ENCODE data around the gene AUTS2.

Gene AUTS2

DNA sequence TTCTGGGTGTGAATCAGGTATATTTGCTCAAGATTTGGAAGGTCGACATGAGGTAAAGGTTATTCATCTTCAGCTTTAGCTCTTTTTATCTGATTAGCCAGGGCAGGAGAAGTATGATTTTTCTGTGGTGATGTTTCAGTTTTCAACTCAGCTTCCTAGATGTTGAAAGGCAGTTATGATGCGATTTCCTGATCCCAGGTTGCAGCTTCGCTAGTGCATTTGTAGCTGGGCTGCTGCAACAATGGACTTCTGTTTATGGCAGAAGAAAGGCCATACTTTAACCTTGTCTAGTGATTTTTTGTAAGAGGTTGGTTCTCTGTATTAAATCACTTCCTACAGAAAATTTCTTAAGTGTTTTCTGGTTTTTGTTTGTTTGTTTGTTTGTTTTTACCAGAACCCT is 619.3 kb downstream of the AUTS2 start:
- TF ChIP-seq, protein P1, sequence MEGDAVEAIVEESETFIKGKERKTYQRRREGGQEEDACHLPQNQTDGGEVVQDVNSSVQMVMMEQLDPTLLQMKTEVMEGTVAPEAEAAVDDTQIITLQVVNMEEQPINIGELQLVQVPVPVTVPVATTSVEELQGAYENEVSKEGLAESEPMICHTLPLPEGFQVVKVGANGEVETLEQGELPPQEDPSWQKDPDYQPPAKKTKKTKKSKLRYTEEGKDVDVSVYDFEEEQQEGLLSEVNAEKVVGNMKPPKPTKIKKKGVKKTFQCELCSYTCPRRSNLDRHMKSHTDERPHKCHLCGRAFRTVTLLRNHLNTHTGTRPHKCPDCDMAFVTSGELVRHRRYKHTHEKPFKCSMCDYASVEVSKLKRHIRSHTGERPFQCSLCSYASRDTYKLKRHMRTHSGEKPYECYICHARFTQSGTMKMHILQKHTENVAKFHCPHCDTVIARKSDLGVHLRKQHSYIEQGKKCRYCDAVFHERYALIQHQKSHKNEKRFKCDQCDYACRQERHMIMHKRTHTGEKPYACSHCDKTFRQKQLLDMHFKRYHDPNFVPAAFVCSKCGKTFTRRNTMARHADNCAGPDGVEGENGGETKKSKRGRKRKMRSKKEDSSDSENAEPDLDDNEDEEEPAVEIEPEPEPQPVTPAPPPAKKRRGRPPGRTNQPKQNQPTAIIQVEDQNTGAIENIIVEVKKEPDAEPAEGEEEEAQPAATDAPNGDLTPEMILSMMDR (conservative IDR thresholded peaks at IDR 0.05; ENCODE audit: low read depth, low read length) = no peak
- no peak overlapping the region for H3K4me3 ChIP-seq (ENCODE audit: low read length)
- DNase-seq (ENCODE audit: low read depth) = no peak

DNA sequence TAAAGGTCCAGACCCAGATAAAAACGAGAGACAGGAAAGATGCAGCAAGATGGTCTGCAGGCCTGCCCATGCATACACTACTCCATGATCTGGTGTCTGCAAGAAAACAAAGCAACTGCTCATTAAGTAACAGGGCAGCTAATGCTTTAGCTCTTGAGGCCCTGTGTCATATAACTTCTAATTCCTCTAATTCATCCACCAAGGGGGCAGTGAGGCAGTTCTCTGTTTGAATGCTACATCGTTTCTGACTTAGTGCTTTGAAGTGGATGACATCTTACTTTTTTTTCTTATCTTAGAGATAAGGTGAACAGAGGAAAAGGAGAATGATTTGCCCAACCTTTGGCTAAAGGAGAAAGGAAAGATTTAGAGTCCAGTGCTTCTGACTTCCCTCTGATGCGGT is 619.7 kb downstream of the AUTS2 start:
- TF ChIP-seq, protein P1 (conservative IDR thresholded peaks at IDR 0.05; ENCODE audit: low read depth, low read length) = no peak
- no peak overlapping the region for H3K4me3 ChIP-seq (ENCODE audit: low read length)
- no peak for DNase-seq (ENCODE audit: low read depth)

DNA sequence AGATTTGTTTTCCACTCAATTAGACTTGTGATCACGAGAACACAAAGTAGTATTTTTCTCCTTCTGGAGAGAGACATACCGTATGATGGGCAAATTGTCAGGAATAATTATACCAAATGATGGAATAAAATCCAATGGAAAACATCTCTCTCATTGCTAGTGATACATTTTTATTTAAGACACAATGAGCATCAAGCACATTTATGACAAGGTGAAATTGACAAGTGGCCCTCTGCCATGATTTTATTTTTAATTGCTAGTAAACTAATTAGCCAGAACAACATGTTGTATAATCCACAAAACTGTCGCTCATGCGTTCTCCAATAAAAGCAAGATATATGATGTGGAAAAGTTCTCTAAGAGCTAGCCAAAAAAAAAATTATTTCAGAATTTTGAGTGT is 620.8 kb downstream of the AUTS2 start:
- no peak for DNase-seq (ENCODE audit: low read depth)
- H3K4me3 ChIP-seq (ENCODE audit: low read length) = no peak overlapping the region
- TF ChIP-seq, protein P1 (conservative IDR thresholded peaks at IDR 0.05; ENCODE audit: low read depth, low read length) = no peak

DNA sequence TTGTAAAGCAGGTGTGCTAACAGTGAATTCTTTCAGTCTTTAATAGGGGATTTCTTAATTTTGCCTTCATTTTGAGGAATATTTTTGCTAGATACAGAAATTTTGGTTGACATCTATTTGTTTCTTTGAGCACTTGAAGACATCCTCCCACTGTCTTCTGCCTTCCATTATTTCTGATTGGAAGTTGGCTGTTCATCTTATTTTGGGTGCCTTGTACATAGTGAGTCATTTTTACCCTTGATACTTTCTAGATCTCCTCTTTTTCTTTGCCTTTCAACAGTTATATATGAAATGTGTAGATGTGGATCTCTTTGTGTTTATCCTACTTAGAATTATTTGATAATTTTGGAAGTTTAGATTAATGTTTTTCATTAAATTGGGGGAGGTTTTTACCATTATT is 631.0 kb downstream of the AUTS2 start:
- TF ChIP-seq, protein P1 (conservative IDR thresholded peaks at IDR 0.05; ENCODE audit: low read depth, low read length) = no peak
- no peak overlapping the region for H3K4me3 ChIP-seq (ENCODE audit: low read length)
- no peak for DNase-seq (ENCODE audit: low read depth)

DNA sequence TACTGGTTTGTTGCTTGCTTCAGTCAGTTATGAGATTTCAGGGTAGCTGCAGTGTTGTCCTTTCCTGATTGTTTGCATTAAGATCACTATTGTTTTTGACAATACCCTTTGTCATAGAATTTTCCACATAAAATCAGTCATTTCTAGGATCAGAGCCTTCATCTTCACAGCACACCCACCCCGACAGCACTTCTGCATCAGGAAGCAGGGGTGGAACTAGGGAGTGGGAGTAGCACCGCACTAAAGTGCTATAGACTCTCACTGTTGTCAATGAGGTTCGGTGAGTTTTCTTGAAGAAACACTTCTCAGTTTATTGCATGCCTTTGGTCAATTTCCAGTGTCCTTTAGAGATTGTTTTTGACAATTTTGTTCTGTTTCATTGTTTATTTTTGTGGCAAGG is 632.5 kb downstream of the AUTS2 start:
- TF ChIP-seq, protein P1 (conservative IDR thresholded peaks at IDR 0.05; ENCODE audit: low read depth, low read length) = no peak
- no peak overlapping the region for H3K4me3 ChIP-seq (ENCODE audit: low read length)
- no peak for DNase-seq (ENCODE audit: low read depth)

DNA sequence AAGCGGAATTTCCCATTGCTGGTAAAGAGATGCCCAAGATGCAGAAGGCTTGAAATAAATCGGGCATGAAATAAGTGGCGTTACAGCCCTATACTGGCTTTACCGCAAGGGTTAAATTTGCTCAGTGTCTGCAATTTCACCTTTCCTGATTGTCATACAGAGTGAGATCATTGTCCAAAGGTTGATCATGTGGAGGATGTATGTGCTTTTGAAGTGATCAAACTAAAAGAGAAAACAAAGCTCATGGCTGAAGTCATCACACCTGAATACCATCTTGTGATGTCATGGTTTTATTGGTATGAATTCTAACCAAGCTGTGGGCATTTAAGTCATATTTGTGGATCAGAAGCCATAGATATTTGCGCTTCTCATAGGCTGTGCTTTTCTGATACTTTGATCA is 635.5 kb downstream of the AUTS2 start:
- DNase-seq (ENCODE audit: low read depth) = no peak
- TF ChIP-seq, protein P1 (conservative IDR thresholded peaks at IDR 0.05; ENCODE audit: low read depth, low read length) = no peak
- no peak overlapping the region for H3K4me3 ChIP-seq (ENCODE audit: low read length)

DNA sequence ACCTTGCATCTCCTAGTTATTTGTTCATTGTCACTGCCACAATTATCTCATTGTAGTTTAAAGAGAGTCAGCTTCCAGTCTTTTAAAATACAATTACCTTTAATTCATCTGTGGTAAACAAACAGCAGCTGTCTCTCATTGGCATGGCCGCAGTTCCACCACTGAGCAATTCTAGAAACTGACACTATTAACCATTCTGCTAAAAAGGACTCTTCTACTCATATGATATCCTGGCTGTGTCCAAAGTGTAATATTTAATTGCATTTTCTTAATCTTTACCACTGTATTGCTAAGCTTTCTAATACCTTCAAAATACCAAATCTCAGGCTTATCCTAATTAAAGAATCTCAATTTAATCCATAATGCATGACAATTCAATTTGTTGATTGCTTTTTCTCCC is 639.0 kb downstream of the AUTS2 start:
- TF ChIP-seq, protein P1 (conservative IDR thresholded peaks at IDR 0.05; ENCODE audit: low read depth, low read length) = no peak
- no peak overlapping the region for H3K4me3 ChIP-seq (ENCODE audit: low read length)
- DNase-seq (ENCODE audit: low read depth) = no peak
